ENCODE data around the gene B3GNT7. TPM values are rescaled to one million over a fixed set of nuclear protein-coding genes. Genes with fewer than 3 reads are reported as not detected.

Gene B3GNT7
- polyA plus RNA-seq, 1 donor (not counting 4 experiments of a cell fraction or from before 2014, with no cell fraction given) = not detected

DNA sequence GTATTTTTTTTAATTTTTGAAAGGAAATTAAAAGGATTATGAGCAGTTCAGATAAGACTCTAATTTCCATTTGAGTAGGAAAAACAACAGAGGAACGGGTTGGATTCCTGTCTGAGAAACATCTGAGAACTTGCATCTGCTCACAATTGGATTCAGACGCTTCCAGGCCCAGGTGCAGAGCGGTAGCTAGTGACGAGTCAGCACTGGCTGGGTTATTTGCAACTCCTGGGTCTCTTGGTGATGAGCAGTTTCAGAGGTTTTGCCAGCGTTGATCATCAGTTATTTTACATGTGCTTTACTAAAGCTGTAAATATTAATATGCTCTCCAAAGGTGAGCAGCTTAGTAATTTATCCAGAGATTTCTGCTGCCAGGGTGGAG, 39.1 kb upstream of the B3GNT7 start:
- no peaks in the 10 kb centered on the region for H3K79me2 ChIP-seq (ENCODE audit: control insufficient read depth, insufficient read depth, low read length)
- H3K9me3 ChIP-seq (ENCODE audit: control insufficient read depth, low read depth, low read length) = no peaks in the 10 kb centered on the region
- TF ChIP-seq EZH2 (IDR thresholded peaks at IDR 0.05; ENCODE audit: low read length) = no peak
- TF ChIP-seq, protein P1, sequence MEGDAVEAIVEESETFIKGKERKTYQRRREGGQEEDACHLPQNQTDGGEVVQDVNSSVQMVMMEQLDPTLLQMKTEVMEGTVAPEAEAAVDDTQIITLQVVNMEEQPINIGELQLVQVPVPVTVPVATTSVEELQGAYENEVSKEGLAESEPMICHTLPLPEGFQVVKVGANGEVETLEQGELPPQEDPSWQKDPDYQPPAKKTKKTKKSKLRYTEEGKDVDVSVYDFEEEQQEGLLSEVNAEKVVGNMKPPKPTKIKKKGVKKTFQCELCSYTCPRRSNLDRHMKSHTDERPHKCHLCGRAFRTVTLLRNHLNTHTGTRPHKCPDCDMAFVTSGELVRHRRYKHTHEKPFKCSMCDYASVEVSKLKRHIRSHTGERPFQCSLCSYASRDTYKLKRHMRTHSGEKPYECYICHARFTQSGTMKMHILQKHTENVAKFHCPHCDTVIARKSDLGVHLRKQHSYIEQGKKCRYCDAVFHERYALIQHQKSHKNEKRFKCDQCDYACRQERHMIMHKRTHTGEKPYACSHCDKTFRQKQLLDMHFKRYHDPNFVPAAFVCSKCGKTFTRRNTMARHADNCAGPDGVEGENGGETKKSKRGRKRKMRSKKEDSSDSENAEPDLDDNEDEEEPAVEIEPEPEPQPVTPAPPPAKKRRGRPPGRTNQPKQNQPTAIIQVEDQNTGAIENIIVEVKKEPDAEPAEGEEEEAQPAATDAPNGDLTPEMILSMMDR (optimal IDR thresholded peaks at IDR 0.05 in 1 of 3, IDR thresholded peaks at IDR 0.05 in 1 of 3, conservative IDR thresholded peaks at IDR 0.05 in 1 of 3; ENCODE audit: extremely low read depth in 1 of 3, insufficient read depth in 2 of 3, low read length in 3 of 3) = no peak
- no peaks in the 10 kb centered on the region for H3K36me3 ChIP-seq (ENCODE audit: control insufficient read depth in 2 of 2, extremely low read depth in 1 of 2, insufficient read depth in 2 of 2, low read length in 2 of 2)
- FAIRE-seq = no peak
- dilution Hi-C loops (cut with MboI; ENCODE audit: extremely low pct_ligation_motif_present, low sequenced_read_pairs) = no loop called here
- H3K27ac ChIP-seq (ENCODE audit: control insufficient read depth, insufficient read depth, low read length) = no peak overlapping the region
- no peak overlapping the region for H3K4me3 ChIP-seq (ENCODE audit: control insufficient read depth in 2 of 3, extremely low read depth in 1 of 3, insufficient read depth in 2 of 3, low read depth in 1 of 3, low read length in 3 of 3)
- no peaks in the 10 kb centered on the region for H4K20me1 ChIP-seq (ENCODE audit: control insufficient read depth, extremely low read depth, insufficient read depth, low read length)
- H2AFZ ChIP-seq (ENCODE audit: control insufficient read depth, low read length) = no peak overlapping the region
- DNase-seq (ENCODE audit: low read depth, low spot score) = no peak
- H3K4me2 ChIP-seq (ENCODE audit: control insufficient read depth, extremely low read depth, insufficient read depth, low read depth, low read length) = no peak overlapping the region
- no peaks in the 10 kb centered on the region for H3K9me1 ChIP-seq (ENCODE audit: control insufficient read depth, extremely low read depth, insufficient read depth, low read length)
- no peaks in the 10 kb centered on the region for H3K4me1 ChIP-seq (ENCODE audit: control insufficient read depth, extremely low read depth, insufficient read depth, low read length)
- H3K9ac ChIP-seq (ENCODE audit: control insufficient read depth, extremely low read depth, insufficient read depth, low read length) = no peak overlapping the region
- no peaks in the 10 kb centered on the region for H3K27me3 ChIP-seq (ENCODE audit: control insufficient read depth, extremely low read depth, insufficient read depth, low read length)

DNA sequence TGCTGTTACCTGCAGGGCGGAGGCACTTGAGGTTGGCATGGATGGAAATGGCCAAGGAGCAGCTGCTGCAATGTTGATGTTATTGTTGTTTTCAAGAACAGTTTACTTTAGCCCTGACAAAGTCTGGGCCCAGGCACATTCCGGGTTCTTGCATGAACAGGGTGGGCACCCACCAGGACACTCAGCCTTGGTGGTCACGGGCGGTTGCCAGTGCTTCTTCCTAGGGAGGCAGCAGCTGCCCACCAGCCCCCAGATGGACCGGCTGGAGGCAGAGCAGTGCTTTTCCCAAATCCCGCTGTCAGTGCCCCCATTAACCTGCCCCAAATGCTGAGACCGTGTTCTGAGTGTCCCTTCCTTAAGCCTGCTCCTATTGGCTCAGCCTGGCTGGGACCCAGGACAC, 38.5 kb upstream of the B3GNT7 start:
- FAIRE-seq = no peak
- dilution Hi-C loops (cut with MboI; ENCODE audit: extremely low pct_ligation_motif_present, low sequenced_read_pairs) = no loop called here

More for the DNA sequence above, 38.5 kb upstream of the B3GNT7 start:
- H3K79me2 ChIP-seq (ENCODE audit: control insufficient read depth, insufficient read depth, low read length) = no peaks in the 10 kb centered on the region
- no peak overlapping the region for H3K9ac ChIP-seq (ENCODE audit: control insufficient read depth, extremely low read depth, insufficient read depth, low read length)
- H3K27me3 ChIP-seq (ENCODE audit: control insufficient read depth, extremely low read depth, insufficient read depth, low read length) = no peaks in the 10 kb centered on the region
- no peak for TF ChIP-seq EZH2 (IDR thresholded peaks at IDR 0.05; ENCODE audit: low read length)
- TF ChIP-seq, protein P1 (optimal IDR thresholded peaks at IDR 0.05 in 1 of 3, IDR thresholded peaks at IDR 0.05 in 1 of 3, conservative IDR thresholded peaks at IDR 0.05 in 1 of 3; ENCODE audit: extremely low read depth in 1 of 3, insufficient read depth in 2 of 3, low read length in 3 of 3) = no peak
- no peak overlapping the region for H3K4me2 ChIP-seq (ENCODE audit: control insufficient read depth, extremely low read depth, insufficient read depth, low read depth, low read length)
- H3K9me1 ChIP-seq (ENCODE audit: control insufficient read depth, extremely low read depth, insufficient read depth, low read length) = no peaks in the 10 kb centered on the region
- H3K27ac ChIP-seq (ENCODE audit: control insufficient read depth, insufficient read depth, low read length) = no peak overlapping the region
- no peaks in the 10 kb centered on the region for H3K36me3 ChIP-seq (ENCODE audit: control insufficient read depth in 2 of 2, extremely low read depth in 1 of 2, insufficient read depth in 2 of 2, low read length in 2 of 2)
- H4K20me1 ChIP-seq (ENCODE audit: control insufficient read depth, extremely low read depth, insufficient read depth, low read length) = no peaks in the 10 kb centered on the region
- no peaks in the 10 kb centered on the region for H3K4me1 ChIP-seq (ENCODE audit: control insufficient read depth, extremely low read depth, insufficient read depth, low read length)
- no peak for DNase-seq (ENCODE audit: low read depth, low spot score)
- no peaks in the 10 kb centered on the region for H3K9me3 ChIP-seq (ENCODE audit: control insufficient read depth, low read depth, low read length)
- H2AFZ ChIP-seq (ENCODE audit: control insufficient read depth, low read length) = no peak overlapping the region
- no peak overlapping the region for H3K4me3 ChIP-seq (ENCODE audit: control insufficient read depth in 2 of 3, extremely low read depth in 1 of 3, insufficient read depth in 2 of 3, low read depth in 1 of 3, low read length in 3 of 3)

Measured in keratinocyte (primary cell).